SH-SY5Y (cell line): Measurements from ENCODE around the gene FRK.

Experiments used
- GATA2 ChIP-seq: IDR thresholded peaks from 2 replicates; pipeline ENCODE4 v1.6.1; 2011; ENCODE audit warnings: mild to moderate bottlenecking, low read depth, low read length
- GATA3 ChIP-seq: IDR thresholded peaks from 2 replicates; pipeline ENCODE4 v1.6.1; 2011; ENCODE audit warnings: low read depth, mild to moderate bottlenecking, low read length, moderate library complexity

- TF ChIP-seq GATA2, result no peak
- no peak for TF ChIP-seq GATA3
Measured at GRCh38 chr6:115969207-115969929, 91.3 kb downstream of the FRK start.
